Loucy (cell line): Measurements from ENCODE around the gene PUSL1.

Source experiments
- EZH2phosphoT487 ChIP-seq: fragments of 200-600 bp; IDR thresholded peaks from 2 replicates; pipeline ENCODE4 v1.6.1; 2018; ENCODE audit warnings: antibody characterized with exemption, mild to moderate bottlenecking, moderate library complexity, borderline replicate concordance
- TF ChIP-seq, protein P1 (sequence below): fragments of 200-600 bp; sonication (generic); conservative IDR thresholded peaks from 2 replicates; pipeline ENCODE4 v1.5.1; 2014; ENCODE audit warnings: mild to moderate bottlenecking, antibody characterized with exemption, low read length

DNA sequence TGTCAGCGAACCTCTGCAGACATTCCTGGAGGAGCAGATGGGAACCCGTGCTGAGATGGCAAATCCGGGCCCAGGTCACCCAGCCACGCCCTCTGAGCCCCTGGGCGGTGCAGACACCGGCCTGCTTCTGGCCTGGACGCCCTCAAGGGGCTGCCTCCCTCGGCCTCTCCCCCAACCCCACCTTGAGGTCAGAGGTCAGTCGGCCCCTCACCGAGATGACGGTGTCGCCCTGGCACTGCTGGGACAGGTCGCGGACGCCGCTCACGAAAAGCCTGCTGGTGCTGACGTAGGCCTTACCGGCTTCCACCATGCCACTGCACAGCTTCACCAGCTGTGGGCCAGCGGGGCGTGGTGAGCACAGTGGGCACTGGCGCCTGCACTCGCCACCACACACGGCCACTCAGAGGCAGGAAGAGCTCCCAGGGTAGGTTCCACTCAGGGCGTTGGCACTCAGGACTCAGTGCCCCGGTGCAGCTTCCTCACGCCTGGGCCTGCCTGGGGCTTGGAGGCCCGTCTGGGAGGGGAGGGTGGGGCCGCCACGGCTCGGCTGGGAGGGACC is 5.4 kb upstream of the PUSL1 start:
- TF ChIP-seq, protein P1, sequence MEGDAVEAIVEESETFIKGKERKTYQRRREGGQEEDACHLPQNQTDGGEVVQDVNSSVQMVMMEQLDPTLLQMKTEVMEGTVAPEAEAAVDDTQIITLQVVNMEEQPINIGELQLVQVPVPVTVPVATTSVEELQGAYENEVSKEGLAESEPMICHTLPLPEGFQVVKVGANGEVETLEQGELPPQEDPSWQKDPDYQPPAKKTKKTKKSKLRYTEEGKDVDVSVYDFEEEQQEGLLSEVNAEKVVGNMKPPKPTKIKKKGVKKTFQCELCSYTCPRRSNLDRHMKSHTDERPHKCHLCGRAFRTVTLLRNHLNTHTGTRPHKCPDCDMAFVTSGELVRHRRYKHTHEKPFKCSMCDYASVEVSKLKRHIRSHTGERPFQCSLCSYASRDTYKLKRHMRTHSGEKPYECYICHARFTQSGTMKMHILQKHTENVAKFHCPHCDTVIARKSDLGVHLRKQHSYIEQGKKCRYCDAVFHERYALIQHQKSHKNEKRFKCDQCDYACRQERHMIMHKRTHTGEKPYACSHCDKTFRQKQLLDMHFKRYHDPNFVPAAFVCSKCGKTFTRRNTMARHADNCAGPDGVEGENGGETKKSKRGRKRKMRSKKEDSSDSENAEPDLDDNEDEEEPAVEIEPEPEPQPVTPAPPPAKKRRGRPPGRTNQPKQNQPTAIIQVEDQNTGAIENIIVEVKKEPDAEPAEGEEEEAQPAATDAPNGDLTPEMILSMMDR = no peak
- TF ChIP-seq EZH2phosphoT487 = no peak
